CD4-positive, alpha-beta T cell treated with Interleukin-15 for 1 hour (primary cell): ENCODE measurements around the gene HABP2.

ENCODE experiments used
- DNase-seq: peaks from one replicate; pipeline ENCODE4 v3.0.0-alpha.2; 2020

The HABP2 gene

GRCh38 chr10:113552701-113553100 is at the start of gene HABP2:
HABP2 (plus strand) TSS chr10:113553053; CDS start chr10:113553122, 69 bp downstream.
- DNase-seq, result no peak

- no peak for DNase-seq
Observed at GRCh38 chr10:113503930-113504329, 48.9 kb upstream of the HABP2 start.

- no peak for DNase-seq
Observed at GRCh38 chr10:113504423-113504822, 48.4 kb upstream of the HABP2 start.

DNA sequence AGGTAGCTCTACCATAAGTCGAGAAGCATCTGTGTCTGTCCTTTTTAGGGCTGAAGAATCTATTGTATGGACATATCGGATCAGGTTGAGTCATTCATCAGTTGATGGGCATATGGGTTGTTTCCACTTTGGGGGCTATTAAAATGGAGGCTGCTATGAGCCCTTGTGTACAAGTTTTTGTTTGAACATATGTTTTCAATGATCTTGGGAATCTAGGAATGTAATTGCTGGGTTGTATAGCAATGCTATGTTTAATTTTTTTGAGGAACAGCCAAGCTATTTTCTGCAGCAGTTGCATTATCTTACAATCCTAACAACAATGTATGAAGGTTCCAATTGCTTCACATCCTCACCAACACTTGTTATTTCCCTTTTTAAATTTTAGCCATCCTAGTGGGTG is 46.4 kb upstream of the HABP2 start:
- no peak for DNase-seq

DNA sequence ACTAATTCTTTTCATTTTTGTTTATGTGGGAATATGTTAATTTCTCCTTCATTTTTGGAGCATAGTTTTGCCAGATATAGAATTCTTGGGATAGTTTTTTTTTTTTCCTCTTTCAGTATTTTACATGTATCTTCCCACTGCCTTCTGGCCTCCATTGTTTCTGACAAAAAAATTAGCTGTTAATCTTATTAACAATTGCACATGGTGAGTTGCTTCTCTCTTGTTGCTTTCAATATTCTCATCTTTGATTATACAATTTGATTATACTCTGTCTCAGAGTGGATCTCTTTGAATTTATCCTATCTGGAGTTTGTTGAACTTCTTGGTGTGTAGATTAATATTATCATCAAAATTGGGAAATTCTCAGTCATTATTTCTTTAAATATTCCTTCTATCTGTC is 41.4 kb upstream of the HABP2 start:
- no peak for DNase-seq

- no peak for DNase-seq
Observed at GRCh38 chr10:113515161-113515560, 37.7 kb upstream of the HABP2 start.

DNA sequence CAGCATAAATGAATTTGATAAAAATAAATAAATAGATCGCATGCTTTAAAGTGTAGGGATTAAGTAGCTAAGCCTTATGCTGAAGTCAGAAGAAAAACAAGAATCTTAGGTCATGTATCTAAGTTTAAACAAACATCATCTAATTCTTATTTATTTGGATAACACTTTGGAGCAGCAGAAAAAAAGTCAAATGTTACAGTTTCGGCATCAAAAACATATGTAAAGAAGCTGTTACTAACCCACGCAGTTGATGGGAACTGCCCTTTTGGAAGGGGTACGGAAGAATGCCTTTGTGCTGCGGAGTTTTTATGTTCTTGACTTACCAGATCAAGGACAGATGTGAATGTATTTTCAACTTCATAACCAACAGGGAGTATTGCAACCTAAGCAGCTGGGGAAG is 37.3 kb upstream of the HABP2 start:
- DNase-seq, result no peak

DNA sequence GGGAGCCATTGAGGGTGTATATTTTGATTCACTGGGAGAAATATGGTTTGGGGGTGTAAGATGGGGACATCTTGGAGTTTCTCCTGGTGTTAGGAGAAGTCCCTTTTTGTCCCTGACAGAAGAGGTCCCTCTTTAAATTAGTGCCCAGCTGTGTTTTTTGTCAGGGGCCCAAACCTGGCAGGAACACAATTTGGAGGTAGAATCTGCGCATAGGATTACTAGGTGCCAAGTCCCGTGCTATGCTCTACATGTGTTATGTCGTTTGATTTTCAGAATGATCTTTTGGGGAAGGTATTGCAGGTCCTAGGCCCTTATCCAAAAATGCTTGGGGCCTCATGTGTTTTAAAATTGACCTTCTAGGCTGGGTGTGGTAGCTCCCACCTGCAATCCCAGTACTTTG is 36.8 kb upstream of the HABP2 start:
- no peak for DNase-seq

GRCh38 chr10:113517165-113517900 is 35.5 kb upstream of the HABP2 start:
- no peak for DNase-seq

- no peak for DNase-seq
Observed at GRCh38 chr10:113517901-113518260, 35.0 kb upstream of the HABP2 start.

GRCh38 chr10:113518415-113518814 is 34.4 kb upstream of the HABP2 start:
- DNase-seq, result no peak

GRCh38 chr10:113518816-113519591 is 33.8 kb upstream of the HABP2 start:
- DNase-seq, result no peak

- no peak for DNase-seq
Observed at GRCh38 chr10:113519681-113520115, 33.2 kb upstream of the HABP2 start.

DNA sequence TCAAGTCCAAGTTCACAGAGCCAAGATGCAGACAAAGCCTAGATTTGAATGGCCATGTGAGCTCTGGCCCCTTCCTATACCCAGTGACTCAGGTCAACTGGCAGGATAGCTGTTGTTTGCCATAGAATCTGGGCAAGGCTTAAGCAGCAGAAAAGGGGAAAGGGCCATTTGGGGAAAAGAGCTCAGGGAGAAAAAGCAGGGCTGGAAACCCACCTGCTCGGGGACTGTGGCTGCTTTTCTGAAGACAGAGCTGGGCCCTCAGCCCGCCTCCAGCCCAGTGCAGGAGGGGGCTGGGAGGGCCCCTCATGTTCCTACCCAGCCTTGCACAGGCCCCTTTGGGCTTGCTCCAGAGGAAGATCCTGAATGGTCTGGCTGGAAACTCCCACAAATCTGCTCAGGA is 32.6 kb upstream of the HABP2 start:
- no peak for DNase-seq

GRCh38 chr10:113520690-113521474 is 32.0 kb upstream of the HABP2 start:
- no peak for DNase-seq

DNA sequence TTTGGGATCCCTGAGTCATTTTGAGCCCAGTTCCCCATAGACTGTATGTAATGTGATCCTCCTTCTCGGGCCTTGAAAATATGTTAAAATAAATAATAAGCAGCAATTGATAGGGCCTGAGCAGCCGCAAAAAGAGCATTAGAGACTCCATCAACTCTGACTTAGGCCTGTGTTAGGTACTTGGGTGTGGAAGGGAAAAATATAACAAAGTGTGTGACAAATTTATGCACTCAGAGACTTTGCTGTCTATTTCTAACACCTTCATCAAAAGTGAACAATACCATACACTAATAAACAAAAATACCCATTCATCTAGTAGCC is 31.4 kb upstream of the HABP2 start:
- no peak for DNase-seq

- no peak for DNase-seq
Observed at GRCh38 chr10:113522460-113522859, 30.4 kb upstream of the HABP2 start.

DNA sequence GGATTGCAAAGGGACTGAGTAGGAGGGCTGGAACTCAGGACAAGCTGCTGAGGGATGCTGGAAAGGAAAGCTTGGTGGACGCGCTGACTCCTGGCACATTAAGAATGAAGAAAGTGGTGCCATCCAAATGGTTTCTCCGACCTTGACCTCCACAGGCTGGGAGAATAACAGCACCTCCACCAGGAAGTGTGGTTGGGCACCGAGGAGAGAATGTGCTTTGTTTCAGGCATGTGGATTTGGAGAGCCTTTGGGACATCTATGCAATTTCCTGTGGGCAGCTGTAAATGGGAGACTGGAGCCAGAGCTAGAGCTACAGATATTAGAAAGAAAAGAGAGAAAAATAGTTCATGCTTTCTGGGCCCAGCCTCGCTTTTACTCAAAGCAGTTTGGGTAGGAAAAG is 29.8 kb upstream of the HABP2 start:
- DNase-seq, result no peak

DNA sequence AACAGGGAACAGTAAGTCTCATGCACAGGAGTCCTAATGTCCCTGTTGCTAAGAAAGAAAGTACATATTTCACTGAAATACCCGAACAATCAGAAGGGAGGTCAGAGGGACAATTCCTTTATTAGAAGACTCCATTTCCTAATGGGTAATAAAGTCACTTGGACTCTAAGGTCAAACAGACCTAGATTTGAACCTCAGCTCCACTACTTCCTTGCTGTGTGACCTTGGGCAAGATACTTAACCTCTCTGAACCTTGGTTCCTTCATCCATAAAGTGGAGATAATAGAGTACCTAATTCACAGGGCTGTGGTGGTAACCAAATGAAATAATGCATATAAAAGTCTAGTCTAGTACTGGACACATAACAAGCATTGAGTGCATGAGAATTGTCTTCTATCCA is 29.2 kb upstream of the HABP2 start:
- DNase-seq, result no peak

- DNase-seq, result no peak
Observed at GRCh38 chr10:113524120-113524519, 28.7 kb upstream of the HABP2 start.

GRCh38 chr10:113524539-113525490 is 28.0 kb upstream of the HABP2 start:
- no peak for DNase-seq

DNA sequence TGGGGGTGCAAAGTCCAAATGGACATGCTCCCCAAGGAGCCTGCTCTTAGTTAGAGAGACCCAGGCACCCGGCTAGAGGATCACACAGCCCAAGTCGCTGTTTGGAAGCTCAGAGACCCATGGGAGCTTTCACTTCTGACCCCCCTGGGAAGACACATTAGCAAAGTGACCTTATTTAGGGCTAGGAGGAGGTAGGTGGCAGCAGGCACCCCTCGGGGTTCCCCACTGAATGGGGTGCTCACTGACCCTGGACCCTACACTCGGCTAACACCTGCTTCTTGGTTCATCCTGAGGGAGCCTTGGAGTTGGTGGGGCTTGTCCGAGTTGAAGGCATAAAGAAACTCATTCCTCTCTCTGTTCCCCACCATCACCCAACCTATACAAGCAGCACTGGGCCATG is 27.1 kb upstream of the HABP2 start:
- no peak for DNase-seq
